ENCODE measurements around the gene TOP1. TPM values are rescaled to one million over a fixed set of nuclear protein-coding genes. Genes with fewer than 3 reads are reported as not detected.

Gene TOP1
- total RNA-seq, 1 donor from 2014 or later = 20.6 TPM

DNA sequence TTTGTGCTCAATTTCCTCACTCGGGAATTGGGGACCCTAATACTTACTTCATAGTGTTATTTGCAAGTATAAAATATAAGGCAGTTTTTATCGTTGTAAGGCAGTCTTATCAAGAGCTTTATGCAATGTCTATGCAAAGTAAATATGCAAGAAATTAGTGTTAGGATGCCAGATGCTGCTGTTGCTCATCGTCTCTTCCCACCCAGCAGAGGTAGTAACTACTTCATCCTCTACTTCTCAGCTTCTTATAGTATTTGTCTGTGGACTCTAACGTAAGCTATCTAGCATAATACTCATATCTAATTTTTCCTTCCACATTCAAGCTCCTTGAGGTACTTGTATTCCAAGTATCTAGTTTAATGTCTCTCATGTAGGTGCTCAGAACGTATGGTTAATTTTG, 120.3 kb downstream of the TOP1 start:
- DNase-seq (no peak), ATAC-seq (ENCODE audit: poor library complexity) (no peak)
- intact Hi-C loops (cut with DNase I) = no loop called here

DNA sequence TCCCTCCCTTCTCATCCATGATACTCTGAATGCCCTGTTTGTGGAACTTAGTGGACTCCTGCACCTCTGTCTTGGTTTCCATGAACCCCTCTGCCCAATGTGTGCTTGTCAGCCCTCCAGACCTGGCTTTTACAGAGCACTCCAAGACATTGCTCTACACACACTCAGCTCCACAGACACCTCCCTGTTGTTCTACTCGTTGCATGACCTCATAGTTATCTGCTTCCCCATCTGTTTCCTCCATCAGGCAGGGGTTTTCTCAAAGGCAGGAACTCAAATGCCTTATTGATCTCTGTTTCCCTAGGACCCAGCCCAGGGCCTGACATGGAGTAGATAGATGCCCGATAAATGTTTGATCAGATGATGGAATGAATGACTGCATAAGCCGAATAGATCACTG, 122.0 kb downstream of the TOP1 start:
- ATAC-seq (ENCODE audit: poor library complexity) = no peak
- intact Hi-C loops (cut with DNase I) = no loop called here
- DNase-seq = peak; percentile 17

DNA sequence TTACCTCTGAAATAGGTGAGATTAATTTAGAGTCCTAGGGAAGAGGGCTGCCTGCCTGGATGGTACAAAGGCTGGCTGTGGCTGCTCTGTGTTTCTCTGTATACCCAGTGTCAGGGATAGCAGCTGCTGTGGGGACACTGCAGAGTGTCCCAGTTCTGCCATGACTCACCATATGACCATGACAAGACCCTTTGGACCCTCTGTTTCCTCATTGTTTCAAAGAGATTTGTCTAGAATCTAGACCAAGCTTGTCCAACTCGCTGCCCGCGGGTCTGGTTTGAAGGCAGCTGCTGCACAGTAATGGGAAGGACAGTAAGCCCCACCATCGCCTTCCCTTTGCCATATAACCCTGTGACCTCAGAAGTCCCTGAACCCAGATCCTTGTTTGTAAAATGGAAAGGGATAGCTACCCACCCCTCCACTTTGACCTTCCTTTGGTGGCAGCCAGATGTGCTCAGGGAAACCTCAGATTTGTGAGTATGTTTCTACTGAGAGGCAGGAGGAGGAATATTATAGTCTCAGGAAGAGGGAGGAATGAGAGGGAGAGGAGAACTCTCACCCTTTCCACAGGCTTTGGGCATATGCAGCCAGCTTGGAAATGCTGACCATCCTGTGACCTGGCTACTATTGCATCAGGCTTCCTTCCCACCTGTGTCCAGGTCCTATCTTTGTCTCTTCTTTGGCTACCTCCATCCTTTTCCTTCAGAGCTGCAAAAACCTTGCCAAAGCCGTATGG, 122.7 kb downstream of the TOP1 start:
- ATAC-seq (ENCODE audit: poor library complexity) (no peak), DNase-seq (peak; percentile 35)
- intact Hi-C loops (cut with DNase I) = no loop called here

DNA sequence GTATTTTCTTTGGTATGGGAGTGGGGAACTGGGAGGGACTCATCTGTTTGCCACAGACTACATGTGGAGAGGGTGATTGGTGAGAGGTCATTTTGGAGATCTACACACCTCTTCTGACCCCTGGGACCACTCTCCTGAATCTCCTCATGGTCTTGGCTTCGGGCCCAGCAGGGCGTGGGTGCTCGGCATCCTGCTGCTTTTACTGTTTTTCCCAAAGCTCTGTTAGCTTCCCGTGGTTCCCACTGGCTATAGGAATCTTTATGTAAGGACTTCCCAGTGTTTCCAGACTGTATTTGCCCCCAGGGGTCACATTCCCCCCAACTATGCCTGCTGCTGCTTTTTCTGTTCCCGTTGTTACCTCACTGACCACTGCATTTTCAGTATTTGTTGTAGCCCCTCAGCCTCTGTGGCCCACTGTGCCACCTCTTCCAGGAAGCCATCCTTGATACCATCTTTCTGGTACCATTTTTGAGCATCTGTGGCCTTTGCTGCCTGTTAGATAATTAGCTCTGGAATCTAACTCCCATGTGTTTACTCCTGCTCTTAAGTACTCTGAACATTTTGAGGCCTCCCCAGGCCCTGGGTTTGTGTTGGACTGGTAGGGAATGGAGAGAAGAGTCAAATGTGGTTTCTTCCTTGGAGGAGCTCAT, 123.6 kb downstream of the TOP1 start:
- intact Hi-C loops (cut with DNase I) = no loop called here
- DNase-seq = no peak
- no peak for ATAC-seq (ENCODE audit: poor library complexity)

DNA sequence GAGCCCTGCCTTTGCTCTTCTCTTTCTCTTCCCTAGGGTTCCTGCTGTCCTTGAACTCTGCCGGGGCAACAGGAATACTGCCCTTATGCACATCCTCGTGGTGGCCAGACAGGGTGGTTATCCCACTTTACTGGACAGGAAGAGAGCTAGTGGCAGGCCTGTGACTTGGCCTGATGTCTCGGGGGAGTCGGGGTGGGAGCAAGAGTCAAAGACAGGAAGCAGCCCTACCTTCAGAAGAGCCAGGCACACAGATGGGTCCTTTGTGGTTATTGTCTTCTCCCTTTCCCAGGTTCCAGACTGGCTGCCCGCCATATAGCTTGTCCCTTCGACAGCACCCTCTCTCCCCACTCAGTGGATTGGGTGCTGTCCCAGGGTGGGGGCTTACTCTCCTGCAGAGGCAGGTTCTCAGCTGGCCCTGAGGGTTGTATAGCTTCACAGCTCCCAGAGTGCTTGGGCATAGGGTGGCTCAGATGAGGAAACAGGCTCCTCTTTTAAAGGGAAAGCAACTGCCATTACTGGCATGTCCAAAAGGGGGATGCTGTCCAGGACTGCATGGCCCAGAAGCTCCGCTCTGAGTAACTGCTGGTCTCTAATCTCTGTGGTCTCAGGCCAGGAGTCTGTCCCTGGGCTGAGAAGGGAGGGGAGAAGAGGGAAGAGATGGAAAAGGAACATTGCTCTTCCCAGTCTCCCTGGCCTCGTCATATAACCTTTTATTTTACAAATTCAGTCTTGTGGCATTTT, 126.0 kb downstream of the TOP1 start:
- intact Hi-C loops (cut with DNase I) = no loop called here
- ATAC-seq (ENCODE audit: poor library complexity) = peak; percentile 70
- DNase-seq = peak; percentile 47

DNA sequence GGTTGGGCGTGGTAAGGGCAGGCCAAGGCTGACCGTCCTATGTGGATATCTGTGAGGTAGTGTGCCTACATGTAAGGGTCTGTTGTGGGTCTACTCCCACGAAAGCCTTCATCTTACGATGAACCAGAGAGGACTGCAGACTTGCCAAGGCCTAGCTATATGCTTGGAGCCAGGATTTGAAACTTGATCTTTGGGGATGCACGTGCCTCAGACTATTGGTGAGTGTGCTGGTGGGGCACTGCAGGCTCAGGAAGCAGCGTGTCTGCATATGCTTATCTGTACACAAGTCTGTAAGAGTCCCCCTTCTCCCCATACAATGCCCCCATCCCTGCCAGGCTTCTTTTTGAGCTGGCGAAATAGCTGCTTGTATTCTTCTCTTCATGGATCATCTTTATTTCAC, 126.6 kb downstream of the TOP1 start:
- intact Hi-C loops (cut with DNase I) = no loop called here
- no peak for ATAC-seq (ENCODE audit: poor library complexity)
- DNase-seq = no peak

DNA sequence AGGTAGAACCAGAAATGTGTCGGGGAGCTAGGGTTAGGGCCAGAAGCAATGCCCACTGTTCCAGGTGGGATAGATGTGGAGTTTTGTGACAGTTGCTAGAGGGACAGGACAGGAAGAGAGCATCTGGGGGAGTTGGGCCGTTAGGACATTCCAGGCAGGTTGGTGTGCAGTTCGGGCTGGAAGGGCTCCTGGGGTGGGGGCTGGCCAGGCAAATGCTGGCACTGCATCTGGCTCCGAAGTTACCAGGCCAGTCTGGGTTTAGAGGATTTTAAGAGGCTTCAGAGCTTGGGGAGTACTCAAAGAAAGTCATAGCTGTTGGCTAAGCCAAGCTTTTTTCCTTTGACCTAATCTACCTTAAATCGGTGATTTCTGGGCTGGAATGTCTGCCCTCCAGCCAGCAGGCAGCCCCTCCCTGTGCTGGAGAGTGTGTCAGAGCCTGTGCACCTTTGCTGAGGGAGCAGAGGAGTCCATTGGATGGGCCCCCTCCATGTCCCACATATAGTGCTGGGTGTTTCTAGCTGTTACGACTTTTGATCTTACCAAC, 129.5 kb downstream of the TOP1 start:
- no peak for DNase-seq
- intact Hi-C loops (cut with DNase I) = no loop called here

DNA sequence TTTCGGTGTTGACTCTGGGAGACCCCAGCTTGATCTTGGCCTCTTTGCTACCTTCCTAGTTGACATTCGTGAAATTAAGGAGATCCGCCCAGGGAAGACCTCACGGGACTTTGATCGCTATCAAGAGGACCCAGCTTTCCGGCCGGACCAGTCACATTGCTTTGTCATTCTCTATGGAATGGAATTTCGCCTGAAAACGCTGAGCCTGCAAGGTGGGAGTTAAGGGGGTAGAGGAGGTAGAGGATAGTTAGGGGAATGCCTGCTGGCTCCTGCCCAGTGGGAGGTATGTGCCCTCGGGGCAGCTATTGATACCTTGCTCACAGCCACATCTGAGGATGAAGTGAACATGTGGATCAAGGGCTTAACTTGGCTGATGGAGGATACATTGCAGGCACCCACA, 130.9 kb downstream of the TOP1 start:
- ATAC-seq (ENCODE audit: poor library complexity) = no peak
- no peak for DNase-seq
- intact Hi-C loops (cut with DNase I) = no loop called here

More for the DNA sequence above, 129.5 kb downstream of the TOP1 start:
- ATAC-seq (ENCODE audit: poor library complexity) = no peak

DNA sequence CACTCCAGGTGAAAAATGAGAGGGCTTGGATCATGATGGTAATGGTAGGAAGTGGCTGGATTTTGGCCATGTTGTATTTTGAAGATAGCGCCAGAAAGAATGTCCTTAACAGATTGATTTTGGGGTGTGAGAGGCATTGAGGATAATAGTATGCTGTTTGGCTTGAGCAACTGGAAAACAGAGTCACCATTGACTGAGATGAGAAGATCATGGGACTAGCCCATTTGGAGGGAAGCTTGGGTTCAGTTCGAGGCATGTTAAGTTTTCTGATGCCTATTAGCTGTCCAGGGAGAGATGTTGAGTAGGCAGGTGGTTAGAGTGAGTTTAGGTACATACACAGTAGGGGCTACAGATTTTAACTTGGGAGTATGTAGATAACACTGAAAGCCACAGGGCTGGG, 132.1 kb downstream of the TOP1 start:
- DNase-seq (no peak), ATAC-seq (ENCODE audit: poor library complexity) (no peak)
- intact Hi-C loops (cut with DNase I) = no loop called here

DNA sequence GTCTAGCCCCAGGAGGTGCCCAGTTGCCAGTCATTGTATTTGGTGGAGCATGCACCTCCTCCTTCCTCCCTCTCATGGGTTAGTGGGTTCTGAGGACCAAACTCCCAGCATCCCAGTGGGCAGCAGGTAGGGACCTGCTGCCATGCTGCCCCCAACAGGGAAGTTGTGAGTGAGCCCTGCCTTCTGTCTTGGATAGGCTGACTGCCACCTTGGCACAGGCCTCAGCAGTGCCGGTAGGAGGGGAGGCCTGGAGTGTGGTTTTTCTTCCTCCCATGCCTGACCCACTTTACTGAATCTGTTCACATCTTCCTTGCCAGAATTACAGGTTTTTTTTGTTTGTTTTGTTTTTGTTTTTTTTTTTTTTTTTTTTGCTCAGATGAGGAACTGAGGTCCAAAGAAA, 133.3 kb downstream of the TOP1 start:
- ATAC-seq (ENCODE audit: poor library complexity) (peak; percentile 36), DNase-seq (no peak)
- intact Hi-C loops (cut with DNase I) = no loop called here

DNA sequence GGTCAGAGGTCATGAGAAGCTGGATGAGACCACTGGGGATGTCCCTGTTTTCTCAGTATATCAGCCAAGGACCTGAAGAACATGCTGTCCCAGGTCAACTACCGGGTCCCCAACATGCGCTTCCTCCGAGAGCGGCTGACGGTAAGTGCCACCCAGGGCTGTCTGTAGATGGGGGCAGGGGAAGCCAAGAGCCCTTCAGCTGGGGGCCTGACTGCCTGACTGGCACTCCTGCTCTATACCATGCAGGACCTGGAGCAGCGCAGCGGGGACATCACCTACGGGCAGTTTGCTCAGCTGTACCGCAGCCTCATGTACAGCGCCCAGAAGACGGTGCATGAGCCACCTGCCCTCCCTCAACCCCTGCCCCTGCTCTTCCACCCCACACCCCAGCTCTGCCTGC, 133.8 kb downstream of the TOP1 start:
- intact Hi-C loops (cut with DNase I) = no loop called here
- DNase-seq (no peak), ATAC-seq (ENCODE audit: poor library complexity) (no peak)

DNA sequence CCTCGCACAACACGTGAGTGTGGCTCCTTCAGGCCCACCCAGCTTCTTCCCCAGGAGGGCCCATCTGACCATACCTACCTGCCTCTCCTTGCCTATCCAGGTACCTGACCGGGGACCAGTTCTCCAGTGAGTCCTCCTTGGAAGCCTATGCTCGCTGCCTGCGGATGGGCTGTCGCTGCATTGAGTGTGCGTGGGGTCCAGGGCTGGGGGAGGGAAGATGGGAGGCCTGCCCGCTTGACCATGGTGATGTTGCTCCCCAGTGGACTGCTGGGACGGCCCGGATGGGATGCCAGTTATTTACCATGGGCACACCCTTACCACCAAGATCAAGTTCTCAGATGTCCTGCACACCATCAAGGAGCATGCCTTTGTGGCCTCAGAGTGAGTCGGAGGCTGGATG, 135.2 kb downstream of the TOP1 start:
- no peak for DNase-seq
- no peak for ATAC-seq (ENCODE audit: poor library complexity)
- intact Hi-C loops (cut with DNase I) = no loop called here

DNA sequence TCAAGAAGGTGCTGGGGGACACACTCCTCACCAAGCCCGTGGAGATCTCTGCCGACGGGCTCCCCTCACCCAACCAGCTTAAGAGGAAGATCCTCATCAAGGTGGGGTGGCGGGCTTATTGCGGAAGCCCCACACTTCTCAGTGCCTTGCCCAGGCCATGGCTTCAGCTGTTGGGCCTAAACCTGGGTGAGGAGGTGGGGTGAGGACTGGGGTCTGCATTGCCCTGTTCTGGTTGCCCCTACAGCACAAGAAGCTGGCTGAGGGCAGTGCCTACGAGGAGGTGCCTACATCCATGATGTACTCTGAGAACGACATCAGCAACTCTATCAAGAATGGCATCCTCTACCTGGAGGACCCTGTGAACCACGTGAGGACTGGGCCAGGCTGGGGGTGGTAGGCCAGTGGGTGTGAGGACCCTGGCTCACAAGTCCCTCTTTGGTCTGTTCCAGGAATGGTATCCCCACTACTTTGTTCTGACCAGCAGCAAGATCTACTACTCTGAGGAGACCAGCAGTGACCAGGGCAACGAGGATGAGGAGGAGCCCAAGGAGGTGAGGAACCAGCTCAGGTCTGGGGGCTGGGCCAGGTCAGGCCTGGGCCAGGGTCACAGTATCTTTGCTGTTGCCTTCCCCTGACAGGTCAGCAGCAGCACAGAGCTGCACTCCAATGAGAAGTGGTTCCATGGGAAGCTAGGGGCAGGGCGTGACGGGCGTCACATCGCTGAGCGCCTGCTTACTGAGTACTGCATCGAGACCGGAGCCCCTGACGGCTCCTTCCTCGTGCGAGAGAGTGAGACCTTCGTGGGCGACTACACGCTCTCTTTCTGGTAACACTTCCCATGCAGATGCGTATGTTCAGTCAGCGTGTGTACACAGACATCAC, 136.6 kb downstream of the TOP1 start:
- intact Hi-C loops (cut with DNase I) = no loop called here
- DNase-seq (no peak), ATAC-seq (ENCODE audit: poor library complexity) (no peak)

DNA sequence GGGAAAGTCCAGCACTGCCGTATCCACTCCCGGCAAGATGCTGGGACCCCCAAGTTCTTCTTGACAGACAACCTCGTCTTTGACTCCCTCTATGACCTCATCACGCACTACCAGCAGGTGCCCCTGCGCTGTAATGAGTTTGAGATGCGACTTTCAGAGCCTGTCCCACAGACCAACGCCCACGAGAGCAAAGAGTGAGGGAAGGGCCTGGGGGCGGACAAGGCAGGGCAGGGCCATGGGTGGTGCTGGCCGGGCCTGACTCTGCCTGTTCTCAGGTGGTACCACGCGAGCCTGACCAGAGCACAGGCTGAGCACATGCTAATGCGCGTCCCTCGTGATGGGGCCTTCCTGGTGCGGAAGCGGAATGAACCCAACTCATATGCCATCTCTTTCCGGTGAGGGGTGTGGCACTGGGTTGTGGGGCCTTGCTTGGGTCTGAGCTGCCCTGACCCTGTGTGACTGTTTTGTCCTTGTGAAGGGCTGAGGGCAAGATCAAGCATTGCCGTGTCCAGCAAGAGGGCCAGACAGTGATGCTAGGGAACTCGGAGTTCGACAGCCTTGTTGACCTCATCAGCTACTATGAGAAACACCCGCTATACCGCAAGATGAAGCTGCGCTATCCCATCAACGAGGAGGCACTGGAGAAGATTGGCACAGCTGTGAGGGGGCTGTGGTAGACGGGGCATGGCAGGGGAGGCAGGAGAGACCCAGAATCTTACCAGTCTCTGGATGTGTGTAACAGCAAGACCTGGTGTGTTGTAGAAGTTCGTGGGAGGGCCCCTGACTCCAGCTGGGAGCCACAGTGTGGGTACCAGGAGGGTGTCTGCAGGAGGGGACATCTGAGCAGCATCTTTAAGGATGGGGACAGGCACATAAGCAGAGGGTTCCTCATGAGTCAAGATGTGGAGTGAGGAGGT, 137.8 kb downstream of the TOP1 start:
- ATAC-seq (ENCODE audit: poor library complexity) (no peak), DNase-seq (no peak)
- intact Hi-C loops (cut with DNase I) = no loop called here

DNA sequence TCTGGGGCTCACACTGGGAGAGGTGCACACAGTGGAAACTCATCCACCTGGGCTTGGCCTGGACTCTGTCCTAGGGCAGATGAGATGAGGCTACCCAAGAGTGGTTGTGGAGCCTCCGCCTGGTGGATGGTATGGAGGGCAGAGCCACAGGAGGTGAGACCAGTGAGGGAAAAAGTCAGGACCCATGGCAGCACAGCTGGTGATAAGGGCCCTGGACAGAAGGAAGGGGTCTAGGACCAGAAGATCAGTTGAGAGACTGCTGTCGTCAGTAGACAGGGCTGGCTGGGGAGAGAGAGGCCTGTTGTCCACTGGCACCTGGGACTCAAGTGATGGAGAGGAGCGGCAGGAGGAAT, 138.5 kb downstream of the TOP1 start:
- DNase-seq (no peak), ATAC-seq (ENCODE audit: poor library complexity) (no peak)
- intact Hi-C loops (cut with DNase I) = no loop called here

DNA sequence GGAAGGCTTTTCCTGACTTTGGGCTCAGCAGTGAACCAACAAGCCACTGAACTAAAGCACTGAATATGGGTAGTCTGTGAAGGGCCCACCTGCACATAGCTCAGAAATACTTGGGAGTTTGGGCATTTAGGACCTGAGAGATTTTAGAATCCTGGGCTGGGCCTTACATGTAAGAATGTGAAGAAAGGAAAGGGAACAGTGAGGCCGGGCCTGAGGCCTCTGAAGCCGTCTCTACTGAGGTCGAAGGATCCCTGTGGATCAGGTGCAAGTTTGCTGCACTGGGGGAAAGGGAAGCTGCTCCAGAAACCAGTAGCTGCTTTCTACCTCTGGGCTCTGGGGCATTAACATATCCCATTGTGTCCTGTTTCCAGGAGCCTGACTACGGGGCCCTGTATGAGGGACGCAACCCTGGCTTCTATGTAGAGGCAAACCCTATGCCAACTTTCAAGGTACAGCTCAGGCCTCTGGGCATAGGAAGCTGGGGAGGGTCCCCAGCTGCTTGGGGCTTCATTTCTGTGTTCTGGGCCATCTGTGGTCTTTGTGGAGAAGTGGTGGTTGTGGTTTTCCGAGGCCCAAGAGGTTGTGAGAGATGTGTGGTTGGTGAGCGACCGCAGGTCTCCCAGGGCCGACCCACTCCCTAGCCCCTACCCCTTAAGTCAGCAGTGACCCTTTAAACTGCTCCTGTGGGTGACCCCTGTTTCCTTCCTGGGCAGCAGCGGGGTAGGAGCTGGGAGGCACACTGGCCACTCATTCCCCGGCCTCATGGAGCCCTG, 139.0 kb downstream of the TOP1 start:
- no peak for DNase-seq
- intact Hi-C loops (cut with DNase I) = no loop called here
- ATAC-seq (ENCODE audit: poor library complexity) = no peak

Measured in Right ventricle myocardium superior (tissue), 1 donor.